ENCODE measurements around the gene MTHFR. TPM values are rescaled to one million over a fixed set of nuclear protein-coding genes. Genes with fewer than 3 reads are reported as not detected.

Gene MTHFR
- total RNA-seq, 1 experiment from 2014 or later, result 18.2 TPM

GRCh38 chr1:11786168-11786567 lies 19.6 kb downstream of the MTHFR start:
- Histone ChIP-seq H3K79me1 (ENCODE audit: insufficient read depth, low read depth, low read length, poor library complexity, severe bottlenecking) (no peaks in the 10 kb centered on the region), H3K9ac (ENCODE audit: extremely low read depth, insufficient read length, low read length) (no peak overlapping the region), H3K56ac (ENCODE audit: insufficient read length, low read depth, low read length) (no peak overlapping the region), H4K91ac (ENCODE audit: insufficient read length, low read depth, low read length) (no peak overlapping the region), H4K5ac (ENCODE audit: insufficient read length, low read depth, low read length) (no peak overlapping the region), H3K27ac (ENCODE audit: insufficient read length, low read depth, low read length) (no peak overlapping the region), H3K14ac (ENCODE audit: insufficient read depth, low read length) (no peak overlapping the region), H4K20me1 (ENCODE audit: control insufficient read depth, insufficient read depth, insufficient read length) (no peaks in the 10 kb centered on the region), H2BK20ac (ENCODE audit: low read depth, low read length, poor library complexity, severe bottlenecking) (no peak overlapping the region), H4K8ac (replicated peaks; ENCODE audit: insufficient read length, low read depth, low read length) (no peak overlapping the region), H2AK5ac (ENCODE audit: insufficient read length, low read length) (no peak overlapping the region), H2BK5ac (ENCODE audit: insufficient read length, low read length) (no peak overlapping the region), H2AFZ (ENCODE audit: low read length) (no peak overlapping the region), H3K18ac (ENCODE audit: insufficient read length, low read depth, low read length) (no peak overlapping the region), H3K9me3 (ENCODE audit: control insufficient read depth, low read depth, low read length) (no peaks in the 10 kb centered on the region), H3K4me2 (ENCODE audit: insufficient read depth, insufficient read length, low read length) (no peak overlapping the region), H3K4me1 (ENCODE audit: insufficient read depth, low read length) (peaks cover 6% of the 10 kb centered on the region; the same call in 1 of the 2 replicates), H2BK15ac (ENCODE audit: low read depth, low read length) (no peak overlapping the region), H3K23ac (ENCODE audit: insufficient read length, low read depth, low read length) (no peak overlapping the region), H3T11ph (ENCODE audit: low read length) (no peak overlapping the region), H2BK12ac (ENCODE audit: insufficient read length, low read depth, low read length) (no peak overlapping the region), H2BK120ac (ENCODE audit: low read depth, low read length, poor library complexity, severe bottlenecking) (no peak overlapping the region), H3K27me3 (ENCODE audit: insufficient read depth, low read length) (no peaks in the 10 kb centered on the region), H3K4ac (ENCODE audit: low read depth, low read length) (no peak overlapping the region), H3K79me2 (ENCODE audit: insufficient read depth, low read length) (no peaks in the 10 kb centered on the region), H3K23me2 (ENCODE audit: insufficient read length, low read depth, low read length, poor library complexity, severe bottlenecking) (no peaks in the 10 kb centered on the region)
- Mint-ChIP-seq H3K27me3 (ENCODE audit: low read depth) (peaks cover 1% of the 10 kb centered on the region; the same call in 1 of the 2 replicates), H3K9me3 (no peaks in the 10 kb centered on the region), H3K36me3 (ENCODE audit: insufficient read depth in 1 of 3, low read depth in 3 of 3) (peaks cover 3 to 9% (median 8%) of the 10 kb centered on the region in 3 experiments; a peak in 5 of 7 replicates), H3K4me1 (peaks cover 25 to 34% of the 10 kb centered on the region in 2 experiments), H3K4me3 (no peak overlapping the region; a peak in 1 of 5 replicates), H3K27ac (peak overlapping the region in 1 of 3 experiments; percentile 70; a peak in 1 of 7 replicates)
- TF ChIP-seq, protein P1, sequence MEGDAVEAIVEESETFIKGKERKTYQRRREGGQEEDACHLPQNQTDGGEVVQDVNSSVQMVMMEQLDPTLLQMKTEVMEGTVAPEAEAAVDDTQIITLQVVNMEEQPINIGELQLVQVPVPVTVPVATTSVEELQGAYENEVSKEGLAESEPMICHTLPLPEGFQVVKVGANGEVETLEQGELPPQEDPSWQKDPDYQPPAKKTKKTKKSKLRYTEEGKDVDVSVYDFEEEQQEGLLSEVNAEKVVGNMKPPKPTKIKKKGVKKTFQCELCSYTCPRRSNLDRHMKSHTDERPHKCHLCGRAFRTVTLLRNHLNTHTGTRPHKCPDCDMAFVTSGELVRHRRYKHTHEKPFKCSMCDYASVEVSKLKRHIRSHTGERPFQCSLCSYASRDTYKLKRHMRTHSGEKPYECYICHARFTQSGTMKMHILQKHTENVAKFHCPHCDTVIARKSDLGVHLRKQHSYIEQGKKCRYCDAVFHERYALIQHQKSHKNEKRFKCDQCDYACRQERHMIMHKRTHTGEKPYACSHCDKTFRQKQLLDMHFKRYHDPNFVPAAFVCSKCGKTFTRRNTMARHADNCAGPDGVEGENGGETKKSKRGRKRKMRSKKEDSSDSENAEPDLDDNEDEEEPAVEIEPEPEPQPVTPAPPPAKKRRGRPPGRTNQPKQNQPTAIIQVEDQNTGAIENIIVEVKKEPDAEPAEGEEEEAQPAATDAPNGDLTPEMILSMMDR (conservative IDR thresholded peaks at IDR 0.05), result no peak
- no peak for DNase-seq
- WGBS (ENCODE audit: extremely low coverage, insufficient read length, low lambda C conversion rate), result no CpG with 5 or more reads among the region's 5 CpGs
